Neuronal stem cell (in vitro differentiated cells): ENCODE measurements around the gene SSBP2.

Experiments
- DNase-seq: peaks from one replicate; pipeline ENCODE4 v3.0.0-alpha.2; 2013; ENCODE audit warnings: low spot score
- H2AFZ ChIP-seq: one replicate; pipeline ENCODE4 v1.6.1; 2013; ENCODE audit warnings: mild to moderate bottlenecking, low read length, inconsistent platforms
- H2AK5ac ChIP-seq: 2 replicates; pipeline ENCODE4 v1.6.1; 2013; ENCODE audit warnings: low read depth, mild to moderate bottlenecking, inconsistent platforms, low read length, moderate library complexity, mixed read lengths
- H2BK120ac ChIP-seq: 2 replicates; pipeline ENCODE4 v1.6.1; 2013; ENCODE audit warnings: low read depth, mild to moderate bottlenecking, inconsistent platforms, low read length, moderate library complexity, mixed read lengths
- H2BK12ac ChIP-seq: one replicate; pipeline ENCODE4 v1.6.1; 2013; ENCODE audit warnings: low read length, inconsistent platforms
- H2BK15ac ChIP-seq: 2 replicates; pipeline ENCODE4 v1.6.1; 2013; ENCODE audit warnings: mild to moderate bottlenecking, low read length, inconsistent platforms, mixed read lengths
- H2BK5ac ChIP-seq: one replicate; pipeline ENCODE4 v1.6.1; 2013; ENCODE audit warnings: inconsistent platforms, mild to moderate bottlenecking, low read length, moderate library complexity
- H3K14ac ChIP-seq: one replicate; pipeline ENCODE4 v1.6.1; 2013; ENCODE audit warnings: low read length, inconsistent platforms
- H3K18ac ChIP-seq: 2 replicates; pipeline ENCODE4 v1.6.1; 2013; ENCODE audit warnings: low read length, inconsistent platforms
- H3K23ac ChIP-seq: 2 replicates; pipeline ENCODE4 v1.6.1; 2013; ENCODE audit warnings: low read depth, mild to moderate bottlenecking, mixed read lengths, low read length, inconsistent platforms; ENCODE audit not compliant: poor library complexity
- H3K27ac ChIP-seq: replicated peaks from 3 replicates; pipeline ENCODE4 v1.5.1; 2013; ENCODE audit warnings: low read length, inconsistent platforms
- H3K27me3 ChIP-seq, 3 experiments: 2 replicates each; pipeline ENCODE4 v1.6.1; 2013; ENCODE audit warnings: low read length in 3 of 3, mild to moderate bottlenecking in 2 of 3, inconsistent platforms in 1 of 3, low read depth in 1 of 3, mixed read lengths in 1 of 3, moderate library complexity in 1 of 3; ENCODE audit not compliant: control insufficient read depth in 3 of 3, insufficient read depth in 3 of 3
- H3K36me3 ChIP-seq, 2 donors: replicated peaks in 1 of 2; 2 replicates each; pipeline ENCODE4 v1.6.1; 2013; ENCODE audit warnings: low read length in 2 of 2; ENCODE audit not compliant: control insufficient read depth in 2 of 2, insufficient read depth in 2 of 2
- H3K4ac ChIP-seq: 2 replicates; pipeline ENCODE4 v1.6.1; 2013; ENCODE audit warnings: inconsistent platforms, mild to moderate bottlenecking, low read length, moderate library complexity
- H3K4me1 ChIP-seq, 2 donors: 1 replicate in 1 of 2; 2 replicates in 1 of 2; pipeline ENCODE4 v1.6.1; 2013; ENCODE audit warnings: low read length in 2 of 2, low read depth in 1 of 2; ENCODE audit not compliant: control insufficient read depth in 2 of 2, insufficient read depth in 1 of 2
- H3K4me2 ChIP-seq: one replicate; pipeline ENCODE4 v1.6.1; 2013; ENCODE audit warnings: mild to moderate bottlenecking, low read length, inconsistent platforms; ENCODE audit not compliant: insufficient read depth, poor library complexity, severe bottlenecking
- H3K4me3 ChIP-seq, 2 donors: 2 replicates each; pipeline ENCODE4 v1.5.1; 2013; ENCODE audit warnings: low read length in 2 of 2, mild to moderate bottlenecking in 2 of 2, inconsistent platforms in 1 of 2, moderate library complexity in 1 of 2
- H3K79me1 ChIP-seq: one replicate; pipeline ENCODE4 v1.6.1; 2013; ENCODE audit warnings: low read depth, mild to moderate bottlenecking, inconsistent platforms, low read length, moderate library complexity
- H3K9ac ChIP-seq: one replicate; pipeline ENCODE4 v1.6.1; 2013; ENCODE audit warnings: mild to moderate bottlenecking, low read depth, low read length, inconsistent platforms; ENCODE audit not compliant: poor library complexity
- H3K9me3 ChIP-seq, 2 donors: replicated peaks in 1 of 2; 2 replicates each; pipeline versions ENCODE3 to v1.6.1; 2013; ENCODE audit warnings: low read length in 2 of 2, mild to moderate bottlenecking in 2 of 2, inconsistent platforms in 1 of 2, low read depth in 1 of 2, mixed read lengths in 1 of 2, moderate library complexity in 1 of 2; ENCODE audit not compliant: control insufficient read depth in 2 of 2, insufficient read depth in 1 of 2
- H4K8ac ChIP-seq: one replicate; pipeline ENCODE4 v1.6.1; 2013; ENCODE audit warnings: low read depth, mild to moderate bottlenecking, inconsistent platforms, low read length, moderate library complexity
- H4K91ac ChIP-seq: one replicate; pipeline ENCODE4 v1.6.1; 2013; ENCODE audit warnings: low read length, low read depth, mild to moderate bottlenecking, inconsistent platforms; ENCODE audit not compliant: poor library complexity
- WGBS, 2 donors: extraction: QIAGEN DNeasy Blood & Tissue Kit; methylation state at CpG; one replicate each; pipeline ENCODE4 v1.1.7; 2013; ENCODE audit warnings: missing lambda C conversion rate in 2 of 2, mixed read lengths in 1 of 2; ENCODE audit not compliant: insufficient read length in 2 of 2, insufficient replicate concordance in 1 of 2; ENCODE audit errors: extremely low coverage in 2 of 2; 5-methylcytosine and 5-hydroxymethylcytosine counted together

SSBP2 gene

DNA sequence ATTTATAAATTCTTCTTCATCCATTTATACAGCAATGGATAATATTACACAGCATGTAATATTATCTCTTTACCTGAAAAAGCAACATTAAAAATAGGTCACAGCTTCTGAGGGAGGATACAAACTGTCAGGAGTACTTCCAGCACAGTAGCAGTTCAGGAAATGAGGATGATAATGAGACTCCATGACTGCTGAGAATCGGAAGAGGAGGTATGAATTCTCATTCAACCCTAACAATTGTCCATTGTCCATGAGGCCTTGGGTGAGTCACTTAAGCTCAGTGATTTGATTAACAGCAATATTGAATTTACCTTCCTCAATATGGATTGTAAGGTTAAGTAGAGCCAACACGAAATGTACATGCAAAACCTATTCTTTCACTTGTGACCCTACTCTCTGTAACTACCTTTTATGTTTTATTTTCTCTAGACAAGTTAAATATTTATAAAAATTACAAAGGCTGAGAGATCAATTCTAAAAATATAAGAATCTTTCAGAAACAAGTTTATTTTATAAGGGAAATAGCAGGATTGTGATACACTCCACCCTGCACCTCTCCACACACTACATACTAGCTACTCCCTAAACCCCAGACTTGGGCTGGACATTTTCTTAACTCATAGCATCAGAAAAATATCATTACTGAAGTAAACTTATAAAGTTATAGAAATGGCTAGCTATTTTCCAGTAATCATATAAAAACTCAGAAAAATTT is 197.9 kb downstream of the SSBP2 start:
- H4K91ac ChIP-seq = no peak overlapping the region
- H2BK12ac ChIP-seq = no peak overlapping the region
- H3K18ac ChIP-seq = no peak overlapping the region
- DNase-seq = no peak
- H2AK5ac ChIP-seq = no peak overlapping the region
- no peak overlapping the region for H2BK120ac ChIP-seq
- H2AFZ ChIP-seq = no peak overlapping the region
- no peak overlapping the region for H4K8ac ChIP-seq
- no peak overlapping the region for H2BK15ac ChIP-seq
- H3K4me3 ChIP-seq = no peak overlapping the region
- no peak overlapping the region for H3K4me2 ChIP-seq
- H3K79me1 ChIP-seq = no peaks in the 10 kb centered on the region
- no peaks in the 10 kb centered on the region for H3K4me1 ChIP-seq
- WGBS, 2 donors = no CpG with 5 or more reads among the region's 2 CpGs
- H3K27ac ChIP-seq = no peak overlapping the region
- H3K23ac ChIP-seq = no peak overlapping the region
- peaks cover 0 to 17% of the 10 kb centered on the region in 2 donors for H3K36me3 ChIP-seq
- peaks cover 0 to 4% of the 10 kb centered on the region in 2 donors for H3K9me3 ChIP-seq
- no peak overlapping the region for H3K9ac ChIP-seq
- H2BK5ac ChIP-seq = no peak overlapping the region
- no peak overlapping the region for H3K14ac ChIP-seq
- H3K27me3 ChIP-seq = no peaks in the 10 kb centered on the region
- H3K4ac ChIP-seq = no peak overlapping the region

DNA sequence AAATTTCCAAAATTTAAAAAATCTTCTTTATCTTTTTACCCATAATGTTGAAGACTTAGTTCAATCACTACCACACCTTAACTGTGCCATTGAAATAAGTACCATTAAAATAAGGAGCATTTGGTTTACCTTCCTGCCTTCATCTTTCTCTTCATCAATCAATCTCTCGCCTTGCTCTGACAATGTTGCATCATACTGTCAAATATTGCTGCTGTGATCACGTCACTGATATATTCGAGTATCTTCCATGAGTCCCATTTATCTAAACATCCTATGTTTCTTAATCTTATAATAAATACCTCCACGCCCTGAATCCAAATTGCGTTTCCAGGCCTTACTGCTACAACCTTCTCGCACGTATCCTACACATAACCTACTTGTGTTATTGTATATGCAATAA is 201.8 kb downstream of the SSBP2 start:
- Histone ChIP-seq H3K4me3 (no peak overlapping the region), H2BK5ac (no peak overlapping the region), H3K9me3 (peaks cover 0 to 6% of the 10 kb centered on the region in 2 donors), H3K18ac (no peak overlapping the region), H4K8ac (no peak overlapping the region), H3K27me3 (no peaks in the 10 kb centered on the region), H2BK12ac (no peak overlapping the region), H3K4me2 (no peak overlapping the region), H3K79me1 (peaks cover 2% of the 10 kb centered on the region), H3K36me3 (peaks cover 2 to 25% of the 10 kb centered on the region in 2 donors), H3K23ac (no peak overlapping the region), H2BK15ac (no peak overlapping the region), H4K91ac (no peak overlapping the region), H3K9ac (no peak overlapping the region), H3K4ac (no peak overlapping the region), H3K27ac (no peak overlapping the region), H2BK120ac (no peak overlapping the region), H3K4me1 (peaks cover 0 to 3% of the 10 kb centered on the region in 2 donors), H3K14ac (no peak overlapping the region), H2AK5ac (no peak overlapping the region), H2AFZ (no peak overlapping the region)
- no peak for DNase-seq
- no CpG with 5 or more reads among the region's 7 CpGs for WGBS, 2 donors

DNA sequence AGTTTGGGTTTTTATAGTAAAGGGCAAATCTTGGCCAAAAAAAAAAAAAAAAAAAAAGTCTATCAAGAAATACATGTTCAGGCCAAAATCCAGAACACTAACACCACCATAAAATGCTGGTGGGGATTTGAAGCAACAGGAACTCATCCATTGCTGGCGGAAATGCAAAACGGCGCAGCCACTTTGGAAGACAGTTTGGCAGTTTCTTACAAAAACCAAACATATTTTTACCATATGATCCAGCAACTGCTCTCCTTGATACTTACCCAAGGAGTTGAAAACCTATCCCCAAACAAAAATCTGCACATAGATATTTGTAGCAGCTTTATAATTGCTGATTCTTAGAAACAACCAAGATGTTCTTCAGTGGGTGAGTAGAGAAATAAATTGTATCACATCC is 203.9 kb downstream of the SSBP2 start:
- Histone ChIP-seq H3K36me3 (peaks cover 2 to 30% of the 10 kb centered on the region in 2 donors), H4K91ac (no peak overlapping the region), H3K9me3 (peaks cover 0 to 2% of the 10 kb centered on the region in 2 donors), H2AFZ (no peak overlapping the region), H2BK5ac (no peak overlapping the region), H3K79me1 (peaks cover 2% of the 10 kb centered on the region), H3K18ac (no peak overlapping the region), H3K9ac (no peak overlapping the region), H4K8ac (no peak overlapping the region), H3K4ac (no peak overlapping the region), H3K14ac (no peak overlapping the region), H3K4me1 (peaks cover 0 to 3% of the 10 kb centered on the region in 2 donors), H2BK120ac (no peak overlapping the region), H3K23ac (no peak overlapping the region), H2AK5ac (no peak overlapping the region), H3K4me3 (no peak overlapping the region), H3K27ac (no peak overlapping the region), H3K27me3 (no peaks in the 10 kb centered on the region), H2BK15ac (no peak overlapping the region), H3K4me2 (no peak overlapping the region), H2BK12ac (no peak overlapping the region)
- no peak for DNase-seq
- no CpG with 5 or more reads among the region's 3 CpGs for WGBS, 2 donors

- H3K36me3 ChIP-seq = peaks cover 2 to 30% of the 10 kb centered on the region in 2 donors
- H4K91ac ChIP-seq = no peak overlapping the region
- H2AFZ ChIP-seq = no peak overlapping the region
- peaks cover 0 to 2% of the 10 kb centered on the region in 2 donors for H3K9me3 ChIP-seq
- no peak overlapping the region for H2BK12ac ChIP-seq
- H2BK5ac ChIP-seq = no peak overlapping the region
- peaks cover 2% of the 10 kb centered on the region for H3K79me1 ChIP-seq
- no peak overlapping the region for H3K14ac ChIP-seq
- no peak overlapping the region for H2BK15ac ChIP-seq
- no peak for DNase-seq
- no peak overlapping the region for H3K23ac ChIP-seq
- H3K4me3 ChIP-seq = no peak overlapping the region
- H3K4me1 ChIP-seq = peaks cover 0 to 3% of the 10 kb centered on the region in 2 donors
- H2BK120ac ChIP-seq = no peak overlapping the region
- H4K8ac ChIP-seq = no peak overlapping the region
- H3K27me3 ChIP-seq = no peaks in the 10 kb centered on the region
- no peak overlapping the region for H3K4ac ChIP-seq
- no peak overlapping the region for H3K9ac ChIP-seq
- H3K27ac ChIP-seq = no peak overlapping the region
- no peak overlapping the region for H2AK5ac ChIP-seq
- H3K4me2 ChIP-seq = no peak overlapping the region
- H3K18ac ChIP-seq = no peak overlapping the region
These were observed 205.0 kb downstream of the SSBP2 start for GRCh38 chr5:81545911-81546310.
